A673 (cell line): Measurements from ENCODE around the gene TNFAIP8L3.

Experiments
- EZH2 ChIP-seq: fragments of 200-600 bp; sonication (generic); IDR thresholded peaks from 2 replicates; pipeline ENCODE4 v1.6.1; 2017; ENCODE audit warnings: borderline replicate concordance, low read depth, mild to moderate bottlenecking, mixed read lengths, antibody characterized with exemption, low read length; ENCODE audit not compliant: poor library complexity, severe bottlenecking
- TF ChIP-seq, protein P1 (sequence below): fragments of 300-800, 200-600 bp; sonication (generic); conservative IDR thresholded peaks from 2 replicates; pipeline ENCODE4 v1.5.1; 2017; ENCODE audit warnings: low read depth, mild to moderate bottlenecking, antibody characterized with exemption, low read length, moderate library complexity, mixed read lengths

- TF ChIP-seq, protein P1, sequence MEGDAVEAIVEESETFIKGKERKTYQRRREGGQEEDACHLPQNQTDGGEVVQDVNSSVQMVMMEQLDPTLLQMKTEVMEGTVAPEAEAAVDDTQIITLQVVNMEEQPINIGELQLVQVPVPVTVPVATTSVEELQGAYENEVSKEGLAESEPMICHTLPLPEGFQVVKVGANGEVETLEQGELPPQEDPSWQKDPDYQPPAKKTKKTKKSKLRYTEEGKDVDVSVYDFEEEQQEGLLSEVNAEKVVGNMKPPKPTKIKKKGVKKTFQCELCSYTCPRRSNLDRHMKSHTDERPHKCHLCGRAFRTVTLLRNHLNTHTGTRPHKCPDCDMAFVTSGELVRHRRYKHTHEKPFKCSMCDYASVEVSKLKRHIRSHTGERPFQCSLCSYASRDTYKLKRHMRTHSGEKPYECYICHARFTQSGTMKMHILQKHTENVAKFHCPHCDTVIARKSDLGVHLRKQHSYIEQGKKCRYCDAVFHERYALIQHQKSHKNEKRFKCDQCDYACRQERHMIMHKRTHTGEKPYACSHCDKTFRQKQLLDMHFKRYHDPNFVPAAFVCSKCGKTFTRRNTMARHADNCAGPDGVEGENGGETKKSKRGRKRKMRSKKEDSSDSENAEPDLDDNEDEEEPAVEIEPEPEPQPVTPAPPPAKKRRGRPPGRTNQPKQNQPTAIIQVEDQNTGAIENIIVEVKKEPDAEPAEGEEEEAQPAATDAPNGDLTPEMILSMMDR, result no peak
- TF ChIP-seq EZH2, result no peak
These were observed 15.5 kb downstream of the TNFAIP8L3 start for GRCh38 chr15:51079226-51079625.
